Daoy (cell line): ENCODE results near the gene CD79A. TPM values are rescaled to one million over a fixed set of nuclear protein-coding genes. Genes with fewer than 3 reads are reported as not detected.
"Not testable (repeated sequence)": the region's sequence is repeated elsewhere in the genome, so short reads cannot be mapped to it uniquely, and the experiment has no call there.

Source experiments
- DNase-seq: peaks from one replicate; pipeline ENCODE4 v3.0.0-alpha.2; 2015; ENCODE audit warnings: low read depth
- total RNA-seq: library from RNA; depleted of rRNA; stranded (reverse); fragments of >200 nt; shearing (Covaris generic); gene quantifications from 2 replicates; pipeline ENCODE4 v1.2.3, GENCODE V29; 2014

CD79A gene
- total RNA-seq, 1 experiment from 2014 or later, result not detected

DNA sequence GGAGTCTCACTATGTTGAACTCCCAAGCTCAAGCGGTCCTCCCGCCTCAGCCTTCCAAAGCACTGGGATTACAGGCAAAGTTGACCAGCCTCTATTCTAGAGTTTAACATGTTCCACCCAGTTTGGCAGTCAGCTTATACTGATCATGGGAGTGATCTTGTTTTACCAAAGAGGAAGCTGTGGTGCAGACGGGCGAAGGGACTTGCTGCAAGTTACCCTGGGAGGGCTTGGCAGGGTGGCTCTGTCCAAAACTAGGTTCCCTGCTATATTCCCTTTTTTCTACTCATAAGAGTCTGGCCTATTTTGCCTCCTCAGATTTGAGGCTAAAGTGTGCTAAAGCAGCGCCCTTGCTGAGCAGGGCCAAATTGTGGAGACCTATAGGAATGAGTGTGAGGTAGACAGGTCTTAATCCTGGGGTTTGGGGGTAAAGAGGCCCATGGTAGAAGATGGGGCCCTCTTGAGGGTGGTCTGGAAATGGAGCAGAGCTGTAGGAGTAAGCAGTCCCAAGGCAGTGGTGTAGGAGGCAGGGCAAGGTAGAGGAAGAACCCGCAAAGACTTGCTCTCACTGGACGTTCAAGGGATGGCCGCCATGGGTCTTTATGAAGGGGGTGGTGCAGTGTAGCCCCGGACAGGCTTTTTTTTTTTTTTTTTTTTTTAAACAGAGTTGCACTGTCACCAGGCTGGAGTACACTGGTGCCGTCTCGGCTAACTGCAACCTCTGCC is 13.7 kb upstream of the CD79A start:
- DNase-seq, result no peak

DNA sequence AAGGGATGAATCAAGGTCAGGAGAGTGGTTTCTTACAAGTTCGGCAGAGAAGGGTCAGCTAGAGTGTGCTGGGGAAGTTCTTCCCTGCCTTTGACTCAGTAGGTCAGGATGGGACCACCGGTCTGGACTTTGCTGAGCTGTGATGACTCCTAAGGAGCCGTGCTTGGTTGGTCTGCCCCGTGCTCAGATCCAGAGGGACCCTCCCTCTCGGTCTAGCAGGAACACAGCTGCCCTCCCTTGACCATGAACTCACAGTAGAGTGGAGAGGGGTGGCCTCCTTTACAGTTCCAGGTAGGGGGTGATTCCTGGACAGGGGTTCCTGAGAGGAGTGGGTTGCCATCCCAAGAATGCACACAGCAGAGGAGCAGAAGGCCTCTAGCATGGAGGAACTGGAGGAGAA is 12.7 kb upstream of the CD79A start:
- no peak for DNase-seq

DNA sequence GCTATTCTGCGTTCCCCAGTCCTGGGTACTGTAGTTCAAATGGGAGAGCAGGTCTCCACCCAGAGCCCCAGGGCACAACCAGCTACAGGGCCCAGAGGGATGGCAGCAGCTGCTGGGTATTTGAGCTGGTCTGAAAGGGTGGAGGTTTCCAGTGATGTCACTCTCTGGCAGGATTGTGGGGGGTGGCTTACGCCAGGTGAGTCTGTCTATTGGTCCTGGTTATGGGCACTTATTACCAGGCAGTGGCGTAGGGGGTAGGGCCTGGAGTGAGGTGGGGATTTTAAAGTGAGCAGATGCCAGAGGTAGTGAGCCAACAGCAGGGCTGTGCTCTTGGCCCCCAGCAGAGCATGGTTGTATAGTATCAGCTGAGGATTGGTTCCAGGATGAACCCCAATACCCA is 10.8 kb upstream of the CD79A start:
- DNase-seq, result no peak

DNA sequence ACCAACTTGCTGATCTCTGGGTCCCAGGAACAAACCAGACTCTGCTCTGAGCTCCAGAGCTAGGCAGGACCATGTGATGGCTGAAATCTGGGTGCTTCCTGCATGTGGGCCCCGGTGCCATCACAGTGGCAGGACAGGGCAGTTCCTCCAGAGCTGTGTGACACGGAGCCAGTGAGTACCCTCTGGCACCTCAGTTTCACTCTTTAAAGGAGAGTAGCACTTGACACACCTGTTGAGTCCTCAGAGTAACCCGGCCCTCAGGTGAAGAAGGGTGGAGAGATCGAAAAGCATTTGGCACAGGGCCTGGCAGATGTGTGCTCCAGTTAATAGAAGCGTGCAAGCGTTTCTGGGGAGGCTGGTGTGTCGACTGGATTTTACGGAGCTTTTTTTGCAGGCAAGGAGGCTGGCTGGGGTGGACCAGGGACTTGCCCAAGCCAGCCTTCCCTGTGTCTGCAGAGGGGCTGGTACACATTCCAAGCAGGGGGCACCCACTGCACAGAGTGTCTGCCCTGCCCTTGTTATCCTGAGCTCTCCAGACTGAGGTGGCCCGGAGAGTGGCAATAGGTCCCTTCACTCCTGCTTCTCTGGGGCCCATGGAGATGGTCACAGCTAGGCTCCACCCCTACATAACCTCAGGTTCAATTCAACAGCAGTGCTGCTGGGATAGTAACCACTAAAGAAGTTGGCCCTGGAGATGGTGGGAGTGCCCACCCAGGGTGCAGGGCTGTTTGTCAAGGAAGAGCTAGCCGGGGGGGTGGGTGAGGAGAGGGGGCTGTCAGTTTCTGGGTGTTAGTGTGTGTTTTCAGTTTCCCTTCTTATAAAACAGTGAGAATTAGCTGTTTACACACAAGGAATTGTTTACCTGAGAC is 8.7 kb upstream of the CD79A start:
- no peak for DNase-seq

DNA sequence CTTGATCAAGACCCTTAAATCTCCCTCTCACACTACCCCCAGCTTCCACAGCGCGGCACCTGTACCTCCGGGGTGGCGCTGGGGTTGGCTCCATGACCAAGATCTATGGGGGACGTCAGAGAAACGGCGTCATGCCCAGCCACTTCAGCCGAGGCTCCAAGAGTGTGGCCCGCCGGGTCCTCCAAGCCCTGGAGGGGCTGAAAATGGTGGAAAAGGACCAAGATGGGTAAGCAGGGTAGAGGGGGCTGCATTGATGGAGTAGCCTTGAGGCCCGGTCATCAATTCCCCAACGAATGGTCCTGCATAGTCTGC is 8.1 kb upstream of the CD79A start:
- DNase-seq, result no peak

DNA sequence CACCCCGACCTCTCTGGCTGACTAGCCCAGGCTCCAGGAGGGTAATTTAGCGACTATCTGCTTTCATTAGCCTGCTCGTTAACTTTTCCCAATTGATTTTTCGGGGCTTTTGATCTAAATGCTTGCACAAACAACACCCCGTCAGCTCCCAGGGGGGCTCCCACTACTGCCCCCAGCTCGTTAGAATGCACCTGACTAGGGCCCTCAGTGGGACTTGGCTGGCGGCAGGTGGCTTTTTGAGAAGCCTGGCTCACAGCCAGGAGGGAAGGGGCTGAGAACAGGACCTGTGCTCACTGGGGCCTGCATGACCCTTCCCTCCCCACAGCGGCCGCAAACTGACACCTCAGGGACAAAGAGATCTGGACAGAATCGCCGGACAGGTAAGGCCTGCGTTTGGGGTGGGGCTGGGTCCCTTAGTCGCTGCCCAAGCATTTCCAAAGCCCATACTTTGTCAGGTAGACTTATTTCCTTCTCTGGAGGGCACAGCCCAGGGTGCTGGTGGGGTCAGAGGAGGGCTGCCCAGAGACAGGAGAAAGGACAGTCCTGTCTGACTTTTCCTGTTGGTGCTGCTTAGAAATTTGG is 7.6 kb upstream of the CD79A start:
- no peak for DNase-seq

DNA sequence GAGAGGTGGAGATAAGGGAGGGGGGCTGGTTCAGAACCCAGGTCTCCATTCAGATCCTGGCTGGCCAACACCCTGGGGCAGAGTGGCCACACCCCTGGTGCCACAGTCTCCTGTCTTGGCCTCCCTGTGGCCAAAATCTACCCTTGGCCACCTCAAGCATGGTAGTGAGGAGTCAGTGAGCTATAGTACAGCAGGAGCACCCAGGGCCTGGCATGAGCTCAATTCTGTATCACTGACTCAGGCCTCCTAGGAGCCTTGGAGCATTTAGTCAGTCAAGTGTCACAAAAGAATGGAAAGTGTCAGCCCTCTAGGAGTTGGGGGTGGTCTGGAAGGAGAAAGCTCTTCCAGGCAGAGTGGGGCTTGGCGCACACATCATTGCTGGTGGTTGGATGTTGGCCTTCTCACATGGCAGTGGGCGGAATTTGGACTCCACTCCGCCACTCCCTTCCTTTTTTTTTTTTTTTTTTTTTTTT is 6.6 kb upstream of the CD79A start:
- DNase-seq, result peak; percentile 58

DNA sequence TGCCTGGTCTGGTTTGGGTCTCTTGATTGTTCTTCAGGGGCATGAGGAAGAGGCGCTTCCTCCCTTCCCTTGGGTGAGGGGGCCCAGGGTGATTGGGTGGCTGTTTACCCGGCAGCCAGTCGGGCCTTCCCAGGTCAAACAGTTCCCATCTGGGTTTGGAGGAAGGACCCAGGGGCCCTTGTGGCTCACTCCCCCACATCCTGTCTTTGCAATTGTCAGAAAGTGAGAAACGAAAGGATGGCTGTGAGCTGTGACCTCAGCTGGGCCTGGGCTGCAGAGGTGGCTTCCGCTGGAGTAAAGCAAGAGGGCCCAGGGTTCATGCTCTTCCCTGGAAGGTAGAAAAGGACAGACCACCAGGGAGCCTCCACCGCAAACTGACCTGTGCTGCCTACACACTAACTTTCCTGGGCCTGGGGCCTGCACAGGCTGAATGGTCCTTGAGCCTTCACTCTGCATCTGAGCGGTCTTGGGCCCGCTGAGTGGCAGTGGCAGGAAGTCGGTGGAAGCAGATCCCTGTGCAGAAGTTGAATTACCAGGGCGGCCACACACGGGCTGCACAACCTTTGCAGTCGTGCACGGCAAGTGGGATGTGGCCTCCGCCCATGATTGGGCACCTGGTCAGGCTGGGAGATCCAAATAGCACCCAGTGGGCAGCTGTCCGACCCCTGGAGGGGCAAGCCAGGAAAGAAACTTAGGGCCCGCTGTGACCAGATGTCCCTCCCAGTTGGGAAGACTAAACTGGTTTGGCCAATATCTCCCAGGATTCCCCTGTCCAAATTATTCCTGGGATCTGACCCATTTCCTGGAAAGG is 5.3 kb upstream of the CD79A start:
- DNase-seq, result peak; percentile 41

DNA sequence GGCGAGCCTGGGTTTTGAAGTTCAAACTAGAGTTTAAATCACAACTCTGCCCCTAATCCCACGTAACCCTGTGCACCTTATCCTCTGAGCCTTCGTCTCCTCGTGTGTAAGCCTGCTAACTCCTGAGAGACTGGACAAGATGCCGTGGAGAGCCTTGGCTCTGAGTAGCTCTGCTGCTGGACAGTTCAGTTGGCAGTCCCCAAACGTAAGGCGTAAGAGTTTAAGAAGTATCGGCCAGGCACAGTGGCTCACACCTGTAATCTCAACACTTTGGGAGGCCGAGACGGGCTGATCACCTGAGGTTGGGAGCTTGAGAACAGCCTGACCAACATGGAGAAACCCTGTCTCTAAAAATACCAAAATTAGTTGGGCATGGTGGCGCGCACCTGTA is 4.7 kb upstream of the CD79A start:
- DNase-seq, result no peak

DNA sequence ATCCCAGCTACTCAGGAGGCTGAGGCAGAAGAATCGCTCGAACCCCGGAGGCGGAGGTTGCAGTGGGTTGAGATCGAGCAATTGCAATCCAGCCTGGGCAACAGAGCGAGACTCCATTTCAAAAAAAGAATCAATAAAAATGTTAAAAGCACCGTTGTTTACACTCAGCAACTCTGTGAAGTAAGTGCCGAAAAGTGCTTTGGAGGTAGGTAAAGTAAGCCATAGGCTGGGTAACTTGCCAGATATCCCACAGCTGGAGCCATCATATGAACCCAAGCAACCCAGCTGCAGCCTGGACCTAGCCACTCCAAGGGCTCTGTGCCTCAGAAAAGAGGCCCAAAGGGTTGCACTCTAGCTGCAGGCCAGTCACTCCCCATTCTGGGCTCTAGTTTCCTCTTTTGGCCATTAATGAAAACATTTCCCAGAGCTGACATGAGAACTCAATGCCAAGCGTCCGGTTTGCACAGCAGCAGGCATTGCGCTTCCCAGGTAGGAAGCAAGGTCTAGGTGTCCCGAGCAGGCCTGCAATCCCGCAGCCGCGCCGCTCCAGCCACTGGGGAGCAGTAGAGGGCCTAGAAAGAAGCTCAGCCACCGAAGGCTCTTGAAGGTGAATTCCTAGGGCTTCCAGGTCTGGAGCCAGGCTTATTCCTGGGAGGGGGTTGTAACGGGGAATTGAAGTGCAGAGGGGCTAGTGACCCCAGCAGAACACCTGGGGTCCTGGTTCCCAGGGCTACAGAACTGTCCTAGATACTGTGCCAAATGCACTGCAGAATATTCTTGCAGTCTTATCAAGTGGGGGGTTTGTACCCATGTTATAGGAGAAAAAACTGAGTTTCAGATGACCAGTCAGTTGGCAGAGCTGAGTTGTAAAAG is 4.1 kb upstream of the CD79A start:
- DNase-seq, result peak; percentile 83

DNA sequence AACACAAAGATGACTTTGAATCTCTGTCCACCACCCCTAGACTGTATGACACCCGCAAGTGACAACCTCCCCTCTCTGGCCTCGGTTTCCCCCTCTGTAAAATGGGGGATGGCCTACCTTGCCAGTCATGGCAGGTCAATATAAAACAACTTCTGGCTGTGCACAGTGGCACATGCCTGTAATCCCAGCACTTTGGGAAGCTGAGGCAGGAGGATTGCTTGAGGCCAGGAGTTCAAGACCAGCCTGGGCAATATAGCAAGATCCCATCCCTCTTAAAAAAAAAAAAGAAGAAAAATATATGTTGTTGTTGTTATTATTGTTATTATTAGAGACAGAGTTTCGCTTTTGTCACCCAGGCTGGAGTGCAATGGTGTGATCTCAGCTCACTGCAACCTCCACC is 1.1 kb upstream of the CD79A start:
- DNase-seq, result not testable (repeated sequence)

DNA sequence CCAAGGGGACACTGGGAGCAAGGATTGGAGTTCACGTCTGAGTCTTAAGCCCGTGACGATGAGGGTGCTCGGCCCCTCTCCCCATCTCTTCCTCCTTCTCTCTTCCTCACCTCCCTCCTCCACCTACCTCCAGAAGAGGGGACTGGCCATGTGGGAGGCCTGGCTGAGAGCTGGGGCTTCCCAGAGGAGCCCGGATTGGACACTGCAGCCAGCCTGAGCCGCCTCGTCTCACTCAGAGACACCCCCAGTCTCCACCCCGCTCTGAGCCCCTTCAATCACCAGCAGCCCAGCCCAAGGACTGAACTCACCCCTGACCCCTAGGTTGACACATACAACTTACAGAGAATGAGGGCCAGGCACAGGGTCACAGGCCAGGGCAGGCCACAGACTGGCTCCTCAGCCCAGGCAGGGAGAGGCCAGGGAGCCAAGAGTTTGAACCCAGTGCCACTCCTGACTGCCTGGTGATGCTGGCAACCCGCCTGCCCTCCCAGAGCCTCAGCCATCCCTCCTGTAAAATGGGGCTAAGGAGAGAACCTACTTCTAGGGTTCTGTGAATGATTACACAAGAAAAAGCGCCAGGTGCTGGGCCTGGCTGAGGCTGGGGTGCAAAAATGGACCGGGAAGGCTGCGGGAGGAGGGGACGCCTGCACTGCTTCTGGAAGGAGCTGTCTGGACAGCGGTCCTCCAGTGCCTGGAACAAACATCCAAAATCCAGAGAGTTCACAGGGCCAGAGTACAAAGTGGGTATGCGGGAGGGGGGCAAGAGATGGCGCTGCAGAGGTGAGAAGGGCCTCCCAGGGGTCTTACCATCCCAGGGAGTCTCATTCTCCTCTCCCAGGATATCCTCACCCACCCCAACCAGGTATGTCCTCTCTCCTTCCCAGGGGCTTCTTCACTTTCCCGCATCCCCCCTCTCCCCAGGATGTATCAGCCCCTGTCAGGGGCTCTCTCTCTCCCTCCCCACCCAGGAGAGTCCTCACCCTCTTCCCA is 1.1 kb downstream of the CD79A start:
- DNase-seq, result no peak

DNA sequence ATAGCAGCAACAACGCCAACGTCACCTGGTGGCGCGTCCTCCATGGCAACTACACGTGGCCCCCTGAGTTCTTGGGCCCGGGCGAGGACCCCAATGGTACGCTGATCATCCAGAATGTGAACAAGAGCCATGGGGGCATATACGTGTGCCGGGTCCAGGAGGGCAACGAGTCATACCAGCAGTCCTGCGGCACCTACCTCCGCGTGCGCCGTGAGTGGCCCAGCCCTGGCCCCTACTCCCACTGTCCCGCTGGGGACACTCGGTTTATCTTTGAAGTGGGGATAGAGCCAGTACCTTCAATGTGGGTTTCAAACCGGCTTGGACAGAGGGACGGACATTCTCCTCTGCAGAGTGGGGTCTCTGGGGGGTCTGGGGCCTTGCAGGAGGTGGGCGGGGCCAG is 2.0 kb downstream of the CD79A start:
- DNase-seq, result no peak

DNA sequence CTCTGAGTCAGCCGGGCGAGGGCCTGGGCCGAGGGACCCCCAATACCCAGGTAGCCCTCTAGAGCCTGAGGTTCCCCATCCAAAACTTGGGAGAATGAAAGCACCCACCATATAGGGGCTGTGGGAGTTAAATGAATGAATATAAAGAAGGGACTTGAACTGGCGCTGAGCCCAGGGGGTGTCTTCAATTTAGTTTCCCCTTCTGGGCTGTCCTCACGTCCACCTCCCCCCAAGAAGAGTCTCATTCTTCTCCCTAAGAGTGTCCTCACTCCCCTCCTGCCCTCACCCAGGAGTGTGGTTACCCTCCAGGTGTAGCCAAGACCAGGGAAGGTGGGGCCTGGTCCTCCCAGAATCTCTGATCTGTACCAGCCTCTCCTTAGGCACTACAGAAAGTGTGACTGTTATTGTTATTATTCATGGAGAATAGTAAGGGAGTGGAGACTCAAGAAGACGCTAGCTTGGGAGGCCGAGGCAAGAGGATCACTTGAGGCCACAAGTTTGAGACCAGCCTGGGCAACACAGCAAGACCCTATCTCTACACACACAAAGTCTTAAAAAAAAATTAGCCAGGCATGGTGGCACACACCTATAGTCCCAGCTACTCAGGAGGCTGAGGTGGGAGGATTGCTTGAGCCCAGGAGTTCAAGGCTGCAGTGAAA is 2.7 kb downstream of the CD79A start:
- DNase-seq, result no peak

DNA sequence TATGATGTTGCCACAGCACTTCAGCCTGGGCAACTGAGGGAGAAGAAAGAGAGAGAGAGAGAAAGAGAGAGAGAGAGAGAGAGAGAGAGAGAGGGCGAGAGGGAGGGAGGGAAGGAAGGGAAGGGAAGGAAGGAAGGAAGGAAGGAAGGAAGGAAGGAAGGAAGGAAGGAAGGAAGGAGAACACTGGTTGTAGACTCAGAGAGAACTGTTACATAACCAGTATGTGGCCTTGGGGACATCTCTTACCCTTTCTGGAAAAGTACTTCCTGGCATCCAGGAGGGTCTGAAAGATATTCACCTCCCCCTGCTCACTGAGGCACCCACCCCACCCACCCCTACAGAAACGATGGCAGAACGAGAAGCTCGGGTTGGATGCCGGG is 3.2 kb downstream of the CD79A start:
- no peak for DNase-seq

DNA sequence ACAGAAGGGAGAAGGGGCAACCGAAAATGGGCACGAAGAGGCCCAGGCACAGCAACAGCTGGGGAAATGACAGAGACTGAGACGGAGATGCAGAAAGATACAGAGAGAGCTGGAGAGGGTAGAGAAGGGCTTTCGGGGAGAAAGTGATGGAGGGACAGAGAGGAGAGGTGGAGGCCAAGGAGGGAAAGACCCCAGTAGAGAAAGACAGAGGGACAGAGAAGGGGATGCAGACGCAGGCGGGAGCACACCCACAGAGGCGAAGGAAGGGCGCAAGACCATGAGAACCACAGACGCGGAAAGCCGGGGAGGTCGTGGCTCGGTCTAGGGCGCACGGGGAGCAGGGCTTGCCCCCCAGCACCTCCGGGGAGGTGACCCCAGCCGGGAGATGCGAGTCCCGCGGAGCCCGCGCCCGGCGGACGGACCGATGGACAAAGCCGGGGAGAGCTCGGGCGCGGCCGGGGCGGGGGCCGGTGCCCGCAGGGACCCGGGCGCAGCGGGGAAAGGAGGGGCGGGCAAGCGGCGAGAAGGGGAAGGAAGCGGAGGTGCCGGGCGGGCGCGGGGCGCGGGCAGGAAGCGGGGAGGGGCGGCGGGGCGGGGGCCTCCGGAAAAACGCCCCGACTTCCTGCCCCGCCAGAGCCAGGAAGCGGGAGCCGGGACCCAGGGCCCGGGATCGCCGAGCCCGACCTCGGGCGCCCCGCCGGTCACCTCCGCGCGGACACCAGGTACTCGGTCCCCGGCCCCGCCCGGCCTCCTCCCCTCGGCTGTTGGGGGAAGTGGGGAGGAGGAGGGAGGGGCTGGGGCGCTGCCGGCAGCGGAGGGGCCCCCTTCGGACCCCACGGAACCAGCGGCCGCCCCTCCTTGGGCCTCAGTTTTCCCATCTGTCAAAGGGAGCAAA is 5.7 kb downstream of the CD79A start, which contains the start of gene ARHGEF1:
Gene ARHGEF1 (plus strand): TSS at position 617 of the 895 bp plus-strand sequence. CDS start 4,899 bp downstream, outside the sequence.
- peak; percentile 75 for DNase-seq

DNA sequence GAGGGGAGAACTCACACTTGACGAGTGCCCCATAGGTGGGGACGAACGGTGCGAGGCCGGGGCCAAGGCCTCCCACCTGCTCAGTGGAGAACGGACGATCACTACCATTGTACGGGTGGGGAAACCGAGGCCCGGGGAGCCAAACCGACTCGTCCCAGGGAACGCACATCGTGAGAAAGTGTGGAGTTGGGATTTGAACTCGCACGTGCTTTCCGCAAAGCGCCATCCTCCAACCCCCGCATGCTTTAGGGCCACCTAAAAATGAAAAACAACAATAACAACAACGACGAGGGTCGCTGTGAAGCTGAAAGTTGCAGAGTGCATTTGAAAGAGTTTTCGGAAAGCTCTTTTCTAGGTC is 6.4 kb downstream of the CD79A start:
- no peak for DNase-seq
